Loucy (cell line): Measurements from ENCODE around the gene ELL2.

Experiments used
- H2AFZ ChIP-seq: fragments of 200-600 bp; sonication (generic); 2 replicates; pipeline ENCODE4 v1.6.0; 2016; ENCODE audit warnings: antibody characterized with exemption, mild to moderate bottlenecking, low read length, moderate library complexity
- H3F3A ChIP-seq: fragments of 200-600 bp; 2 replicates; pipeline ENCODE4 v1.6.0; 2016; ENCODE audit warnings: antibody characterized with exemption, low read depth, mild to moderate bottlenecking
- H3K27me3 ChIP-seq: fragments of 200-600 bp; sonication (generic); 2 replicates; pipeline ENCODE4 v1.6.1; 2014; ENCODE audit warnings: low read length, mild to moderate bottlenecking; ENCODE audit not compliant: insufficient read depth, poor library complexity, severe bottlenecking
- H3K36me3 ChIP-seq: fragments of 200-600 bp; sonication (generic); 2 replicates; pipeline ENCODE4 v1.6.1; 2016; ENCODE audit warnings: low read length; ENCODE audit not compliant: insufficient read depth
- H3K4me1 ChIP-seq: fragments of 200-600 bp; sonication (generic); 2 replicates; pipeline ENCODE4 v1.5.1; 2014; ENCODE audit warnings: low read length, mild to moderate bottlenecking; ENCODE audit not compliant: insufficient read depth, poor library complexity, severe bottlenecking
- H3K4me2 ChIP-seq: fragments of 200-600 bp; sonication (generic); 2 replicates; pipeline ENCODE4 v1.6.0; 2014; ENCODE audit warnings: antibody characterized with exemption, low read length, low read depth, mild to moderate bottlenecking; ENCODE audit not compliant: poor library complexity, severe bottlenecking
- H3K4me3 ChIP-seq: fragments of 200-600 bp; sonication (generic); 2 replicates; pipeline ENCODE4 v1.5.1; 2014; ENCODE audit warnings: low read length, mild to moderate bottlenecking, mixed read lengths; ENCODE audit not compliant: poor library complexity, severe bottlenecking
- H3K79me2 ChIP-seq: fragments of 200-600 bp; sonication (generic); 2 replicates; pipeline ENCODE4 v1.6.1; 2014; ENCODE audit warnings: low read length; ENCODE audit not compliant: insufficient read depth
- H3K9ac ChIP-seq: fragments of 200-600 bp; sonication (generic); 2 replicates; pipeline ENCODE4 v1.6.0; 2014; ENCODE audit warnings: mild to moderate bottlenecking, low read depth, low read length, moderate library complexity; ENCODE audit not compliant: poor library complexity, severe bottlenecking
- H3K9me2 ChIP-seq: fragments of 200-600 bp; sonication (generic); replicated peaks from 2 replicates; pipeline ENCODE4 v1.6.1; 2016; ENCODE audit warnings: low read depth, low read length, mixed read lengths
- H3K9me3 ChIP-seq: fragments of 200-600 bp; sonication (generic); 2 replicates; pipeline ENCODE4 v1.6.1; 2014; ENCODE audit warnings: mild to moderate bottlenecking, antibody characterized with exemption, low read length, low read depth; ENCODE audit not compliant: insufficient read depth
- H4K20me1 ChIP-seq: fragments of 200-600 bp; sonication (generic); 2 replicates; pipeline ENCODE4 v1.6.0; 2014; ENCODE audit warnings: antibody characterized with exemption, low read length, mild to moderate bottlenecking; ENCODE audit not compliant: insufficient read depth, poor library complexity, severe bottlenecking
- CTCF ChIP-seq: fragments of 200-600 bp; sonication (generic); conservative IDR thresholded peaks from 2 replicates; pipeline ENCODE4 v1.5.1; 2014; ENCODE audit warnings: mild to moderate bottlenecking, antibody characterized with exemption, low read length
- EZH2phosphoT487 ChIP-seq: fragments of 200-600 bp; IDR thresholded peaks from 2 replicates; pipeline ENCODE4 v1.6.1; 2018; ENCODE audit warnings: antibody characterized with exemption, mild to moderate bottlenecking, moderate library complexity, borderline replicate concordance

The ELL2 gene

GRCh38 chr5:95960667-95961616 lies 709 bp downstream of the ELL2 start:
- peak overlapping the region; percentile 87 for H2AFZ ChIP-seq
- peak overlapping the region; percentile 73 for H3K9ac ChIP-seq
- no peaks in the 10 kb centered on the region for H3K9me2 ChIP-seq
- H3K79me2 ChIP-seq: peaks cover 16% of the 10 kb centered on the region; the same call in 1 of the 2 replicates
- H3F3A ChIP-seq: no peaks in the 10 kb centered on the region
- H3K4me3 ChIP-seq: peak overlapping the region; percentile 90
- TF ChIP-seq EZH2phosphoT487: no peak
- TF ChIP-seq CTCF: peak; percentile 75
- peak overlapping the region; percentile 93 for H3K4me2 ChIP-seq
- H3K27me3 ChIP-seq: no peaks in the 10 kb centered on the region
- no peaks in the 10 kb centered on the region for H4K20me1 ChIP-seq
- H3K36me3 ChIP-seq: no peaks in the 10 kb centered on the region
- H3K9me3 ChIP-seq: no peaks in the 10 kb centered on the region
- H3K4me1 ChIP-seq: peaks cover 43% of the 10 kb centered on the region

GRCh38 chr5:95959888-95960666 lies 1.6 kb downstream of the ELL2 start:
- Histone ChIP-seq H3K9me3 (no peaks in the 10 kb centered on the region), H2AFZ (0 out of 2 replicates have a peak overlapping the region, but pooled peaks have one; percentile 87), H3K9ac (peak overlapping the region; percentile 73), H3K36me3 (no peaks in the 10 kb centered on the region), H3K4me1 (peaks cover 47% of the 10 kb centered on the region), H3F3A (no peaks in the 10 kb centered on the region), H3K4me2 (peak overlapping the region; percentile 93), H3K27me3 (no peaks in the 10 kb centered on the region), H3K9me2 (no peaks in the 10 kb centered on the region), H4K20me1 (no peaks in the 10 kb centered on the region), H3K4me3 (peak overlapping the region; percentile 90), H3K79me2 (peaks cover 18% of the 10 kb centered on the region; the same call in 1 of the 2 replicates)
- no peak for TF ChIP-seq EZH2phosphoT487
- 0 out of 2 replicates have a peak, but pooled peaks have one; percentile 39 for TF ChIP-seq CTCF

- no peak overlapping the region for H3K9ac ChIP-seq
- no peaks in the 10 kb centered on the region for H3F3A ChIP-seq
- H3K4me3 ChIP-seq: peak overlapping the region; percentile 90
- H3K4me2 ChIP-seq: peak overlapping the region; percentile 93
- H3K9me2 ChIP-seq: no peaks in the 10 kb centered on the region
- TF ChIP-seq EZH2phosphoT487 (no peak), CTCF (no peak)
- no peaks in the 10 kb centered on the region for H3K36me3 ChIP-seq
- no peaks in the 10 kb centered on the region for H3K9me3 ChIP-seq
- H3K27me3 ChIP-seq: no peaks in the 10 kb centered on the region
- H3K79me2 ChIP-seq: peaks cover 22% of the 10 kb centered on the region; the same call in 1 of the 2 replicates
- H2AFZ ChIP-seq: no peak overlapping the region
- no peaks in the 10 kb centered on the region for H4K20me1 ChIP-seq
- H3K4me1 ChIP-seq: peaks cover 50% of the 10 kb centered on the region
Measured at GRCh38 chr5:95959051-95959887, 2.4 kb downstream of the ELL2 start.
